Gastroesophageal sphincter (tissue), 3 donors: ENCODE measurements around the gene NOSIP.

Experiments
- EP300 ChIP-seq: sonication (generic); formaldehyde crosslinking; IDR thresholded peaks from one replicate; pipeline ENCODE4 v1.6.1; 2017; ENCODE audit warnings: antibody characterized with exemption, mild to moderate bottlenecking
- POLR2A ChIP-seq, 2 donors: fragments of 450-650 bp; IDR thresholded peaks; one replicate each; pipeline ENCODE4 v1.6.1; 2017; ENCODE audit warnings: antibody characterized with exemption in 2 of 2, mild to moderate bottlenecking in 2 of 2, moderate library complexity in 1 of 2
- POLR2AphosphoS5 ChIP-seq: sonication (generic); formaldehyde crosslinking; IDR thresholded peaks from one replicate; pipeline ENCODE4 v1.6.1; 2017; ENCODE audit warnings: antibody characterized with exemption
- TF ChIP-seq, protein P1 (sequence below), 4 experiments: fragments of 200-600 bp in 2 of 4; fragments of 450-650 bp in 2 of 4; sonication (generic) in 1 of 4; IDR thresholded peaks; one replicate each; pipeline ENCODE4 v1.5.1; 2017 to 2019; ENCODE audit warnings: antibody characterized with exemption in 4 of 4, mild to moderate bottlenecking in 2 of 4, moderate library complexity in 2 of 4

DNA sequence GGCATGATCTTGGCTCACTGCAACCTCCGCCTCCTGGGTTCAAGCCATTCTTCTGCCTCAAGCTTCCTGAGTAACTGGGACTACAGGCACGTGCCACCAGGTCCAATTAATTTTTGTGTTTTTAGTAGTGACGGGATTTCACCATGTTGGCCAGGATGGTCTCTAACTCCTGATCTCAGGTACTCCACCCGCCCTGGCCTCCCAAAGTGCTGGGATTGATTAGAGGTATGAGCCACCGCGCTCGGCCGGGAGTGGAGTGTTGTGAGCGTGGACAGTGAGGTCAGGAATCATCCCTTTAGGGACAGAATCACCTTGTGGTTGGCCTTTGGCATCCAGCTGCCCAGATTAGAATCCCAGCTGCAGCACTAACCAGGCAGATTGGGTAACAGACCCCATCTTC is 49.3 kb upstream of the NOSIP start:
- no peak for TF ChIP-seq POLR2AphosphoS5
- TF ChIP-seq, protein P1, sequence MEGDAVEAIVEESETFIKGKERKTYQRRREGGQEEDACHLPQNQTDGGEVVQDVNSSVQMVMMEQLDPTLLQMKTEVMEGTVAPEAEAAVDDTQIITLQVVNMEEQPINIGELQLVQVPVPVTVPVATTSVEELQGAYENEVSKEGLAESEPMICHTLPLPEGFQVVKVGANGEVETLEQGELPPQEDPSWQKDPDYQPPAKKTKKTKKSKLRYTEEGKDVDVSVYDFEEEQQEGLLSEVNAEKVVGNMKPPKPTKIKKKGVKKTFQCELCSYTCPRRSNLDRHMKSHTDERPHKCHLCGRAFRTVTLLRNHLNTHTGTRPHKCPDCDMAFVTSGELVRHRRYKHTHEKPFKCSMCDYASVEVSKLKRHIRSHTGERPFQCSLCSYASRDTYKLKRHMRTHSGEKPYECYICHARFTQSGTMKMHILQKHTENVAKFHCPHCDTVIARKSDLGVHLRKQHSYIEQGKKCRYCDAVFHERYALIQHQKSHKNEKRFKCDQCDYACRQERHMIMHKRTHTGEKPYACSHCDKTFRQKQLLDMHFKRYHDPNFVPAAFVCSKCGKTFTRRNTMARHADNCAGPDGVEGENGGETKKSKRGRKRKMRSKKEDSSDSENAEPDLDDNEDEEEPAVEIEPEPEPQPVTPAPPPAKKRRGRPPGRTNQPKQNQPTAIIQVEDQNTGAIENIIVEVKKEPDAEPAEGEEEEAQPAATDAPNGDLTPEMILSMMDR (IDR thresholded peaks at IDR 0.05), result no peak
- no peak for TF ChIP-seq POLR2A (IDR thresholded peaks at IDR 0.05)
- TF ChIP-seq EP300, result no peak
